ENCODE results near the gene CROCC2. TPM values are rescaled to one million over a fixed set of nuclear protein-coding genes. Genes with fewer than 3 reads are reported as not detected.

The CROCC2 gene
- total RNA-seq, 1 donor from 2014 or later, result not detected

- TF ChIP-seq CTCF (conservative IDR thresholded peaks at IDR 0.05), result no peak
- Mint-ChIP-seq H3K9me3 (no peaks in the 10 kb centered on the region), H3K27ac (ENCODE audit: unreplicated experiment) (no peak overlapping the region), H3K4me1 (no peaks in the 10 kb centered on the region), H3K27me3 (ENCODE audit: low read depth) (peaks cover 4% of the 10 kb centered on the region), H3K4me3 (no peak overlapping the region), H3K36me3 (ENCODE audit: low read depth) (no peaks in the 10 kb centered on the region)
- DNase-seq (ENCODE audit: low read depth, low spot score), result no peak
Observed at GRCh38 chr2:240927390-240927781, 21.2 kb downstream of the CROCC2 start.

GRCh38 chr2:240928476-240929363, 22.6 kb downstream of the CROCC2 start:
- TF ChIP-seq CTCF (conservative IDR thresholded peaks at IDR 0.05), result no peak
- H3K36me3 Mint-ChIP-seq (ENCODE audit: low read depth), result no peaks in the 10 kb centered on the region
- no peak overlapping the region for H3K4me3 Mint-ChIP-seq
- no peak for DNase-seq (ENCODE audit: low read depth, low spot score)
- no peaks in the 10 kb centered on the region for H3K4me1 Mint-ChIP-seq
- no peak overlapping the region for H3K27ac Mint-ChIP-seq (ENCODE audit: unreplicated experiment)
- no peaks in the 10 kb centered on the region for H3K9me3 Mint-ChIP-seq
- peaks cover 4% of the 10 kb centered on the region for H3K27me3 Mint-ChIP-seq (ENCODE audit: low read depth)

- H3K27me3 Mint-ChIP-seq (ENCODE audit: low read depth), result peaks cover 4% of the 10 kb centered on the region
- no peaks in the 10 kb centered on the region for H3K4me1 Mint-ChIP-seq
- TF ChIP-seq CTCF (conservative IDR thresholded peaks at IDR 0.05), result no peak
- no peaks in the 10 kb centered on the region for H3K36me3 Mint-ChIP-seq (ENCODE audit: low read depth)
- H3K4me3 Mint-ChIP-seq, result no peak overlapping the region
- DNase-seq (ENCODE audit: low read depth, low spot score), result no peak
- no peak overlapping the region for H3K27ac Mint-ChIP-seq (ENCODE audit: unreplicated experiment)
- H3K9me3 Mint-ChIP-seq, result no peaks in the 10 kb centered on the region
Observed at GRCh38 chr2:240929364-240930095, 23.4 kb downstream of the CROCC2 start.

- H3K36me3 Mint-ChIP-seq (ENCODE audit: low read depth), result no peaks in the 10 kb centered on the region
- no peak for TF ChIP-seq CTCF (conservative IDR thresholded peaks at IDR 0.05)
- no peak overlapping the region for H3K27ac Mint-ChIP-seq (ENCODE audit: unreplicated experiment)
- DNase-seq (ENCODE audit: low read depth, low spot score), result no peak
- no peak overlapping the region for H3K4me3 Mint-ChIP-seq
- no peaks in the 10 kb centered on the region for H3K9me3 Mint-ChIP-seq
- peaks cover 4% of the 10 kb centered on the region for H3K27me3 Mint-ChIP-seq (ENCODE audit: low read depth)
- H3K4me1 Mint-ChIP-seq, result no peaks in the 10 kb centered on the region
Observed at GRCh38 chr2:240930096-240930630, 24.0 kb downstream of the CROCC2 start.

GRCh38 chr2:240930631-240931318, 24.6 kb downstream of the CROCC2 start:
- no peaks in the 10 kb centered on the region for H3K36me3 Mint-ChIP-seq (ENCODE audit: low read depth)
- no peak for DNase-seq (ENCODE audit: low read depth, low spot score)
- no peak overlapping the region for H3K4me3 Mint-ChIP-seq
- TF ChIP-seq CTCF (conservative IDR thresholded peaks at IDR 0.05), result no peak
- H3K4me1 Mint-ChIP-seq, result no peaks in the 10 kb centered on the region
- H3K9me3 Mint-ChIP-seq, result no peaks in the 10 kb centered on the region
- no peak overlapping the region for H3K27ac Mint-ChIP-seq (ENCODE audit: unreplicated experiment)
- H3K27me3 Mint-ChIP-seq (ENCODE audit: low read depth), result peaks cover 4% of the 10 kb centered on the region

All from neural crest cell (in vitro differentiated cells).